WTC11 (cell line): ENCODE results near the gene DGUOK. TPM values are rescaled to one million over a fixed set of nuclear protein-coding genes. Genes with fewer than 3 reads are reported as not detected.
A peak's percentile ranks its signal among the peaks of the same experiment; 100 is the strongest.

Experiments used
- ATAC-seq: fragments of 200-7000 bp; cut with Tn5 transposase; 2 replicates; pipeline ENCODE4 v1.10.0; 2021; ENCODE audit warnings: mild to moderate bottlenecking, moderate library complexity
- CTCF ChIA-PET: fragments of 300-600 bp; sonication (Branson Sonifier 250); formaldehyde crosslinking; loops from one replicate; lab custom pipeline; 2021; ENCODE audit warnings: antibody characterized with exemption; lab: Charles Lee
- POLR2A ChIA-PET: fragments of 350-600 bp; sonication (Branson Sonifier 250); formaldehyde crosslinking; loops from one replicate; lab custom pipeline; 2021; ENCODE audit warnings: antibody characterized with exemption; lab: Charles Lee
- DNase-seq: peaks from one replicate; pipeline ENCODE4 v3.0.0; 2021; ENCODE audit warnings: low spot score
- H3K27ac Mint-ChIP-seq: 2 replicates; pipeline ENCODE4 v1.8.0; 2021; ENCODE audit warnings: mixed read lengths
- H3K27me3 Mint-ChIP-seq: 2 replicates; pipeline ENCODE4 v1.8.0; 2021; ENCODE audit warnings: low read depth, mild to moderate bottlenecking, moderate library complexity, mixed read lengths
- H3K36me3 Mint-ChIP-seq: 2 replicates; pipeline ENCODE4 v1.8.0; 2021; ENCODE audit warnings: mixed read lengths
- H3K4me1 Mint-ChIP-seq: 2 replicates; pipeline ENCODE4 v1.8.0; 2022; ENCODE audit warnings: mixed read lengths
- H3K4me3 Mint-ChIP-seq: 2 replicates; pipeline ENCODE4 v1.8.0; 2021; ENCODE audit warnings: mild to moderate bottlenecking, moderate library complexity, mixed read lengths
- H3K9me3 Mint-ChIP-seq: 2 replicates; pipeline ENCODE4 v1.8.0; 2021; ENCODE audit warnings: mixed read lengths
- ATF3 ChIP-seq: sonication (generic); formaldehyde crosslinking; conservative IDR thresholded peaks from 2 replicates; pipeline ENCODE4 v1.8.1; 2022; ENCODE audit warnings: mild to moderate bottlenecking, missing genetic modification reagents
- CBFB ChIP-seq: sonication (generic); formaldehyde crosslinking; IDR thresholded peaks from 2 replicates; pipeline ENCODE4 v1.8.1; 2022; ENCODE audit warnings: mild to moderate bottlenecking, low read depth, missing genetic modification reagents
- CREM ChIP-seq: sonication (generic); formaldehyde crosslinking; IDR thresholded peaks from 2 replicates; pipeline ENCODE4 v1.8.1; 2022; ENCODE audit warnings: mild to moderate bottlenecking, missing genetic modification reagents, moderate library complexity
- ELF4 ChIP-seq: sonication (generic); formaldehyde crosslinking; IDR thresholded peaks from 2 replicates; pipeline ENCODE4 v1.8.1; 2022; ENCODE audit warnings: low read depth, mild to moderate bottlenecking, moderate library complexity, missing genetic modification reagents
- EMX1 ChIP-seq: fragments of 250-450 bp; sonication (Bioruptor Pico); IDR thresholded peaks from 2 replicates; pipeline ENCODE4 v1.8.0; 2021; ENCODE audit warnings: mild to moderate bottlenecking
- FOXJ3 ChIP-seq: sonication (generic); formaldehyde crosslinking; IDR thresholded peaks from 2 replicates; pipeline ENCODE4 v1.9.0; 2021; ENCODE audit warnings: missing genetic modification reagents, mild to moderate bottlenecking, borderline replicate concordance
- GABPB1 ChIP-seq: sonication (generic); formaldehyde crosslinking; IDR thresholded peaks from 2 replicates; pipeline ENCODE4 v1.8.1; 2023; ENCODE audit warnings: mild to moderate bottlenecking, missing genetic modification reagents
- HMGA2 ChIP-seq: fragments of 250-450 bp; sonication (Bioruptor Pico); IDR thresholded peaks from 2 replicates; pipeline ENCODE4 v1.4.0; 2021; ENCODE audit warnings: mild to moderate bottlenecking, moderate library complexity
- JUN ChIP-seq: sonication (generic); formaldehyde crosslinking; IDR thresholded peaks from 2 replicates; pipeline ENCODE4 v1.8.0; 2023; ENCODE audit warnings: mild to moderate bottlenecking, missing genetic modification reagents
- KAT7 ChIP-seq: sonication (generic); formaldehyde crosslinking; IDR thresholded peaks from 2 replicates; pipeline ENCODE4 v1.8.1; 2023; ENCODE audit warnings: missing genetic modification reagents, mild to moderate bottlenecking, borderline replicate concordance
- NFATC4 ChIP-seq: fragments of 250-450 bp; sonication (Bioruptor Pico); IDR thresholded peaks from 2 replicates; pipeline ENCODE4 v1.9.0; 2021; ENCODE audit warnings: mild to moderate bottlenecking
- NR3C1 ChIP-seq: sonication (generic); formaldehyde crosslinking; conservative IDR thresholded peaks from 2 replicates; pipeline ENCODE4 v1.8.1; 2023; ENCODE audit warnings: low read depth, mild to moderate bottlenecking, missing genetic modification reagents
- OVOL2 ChIP-seq: fragments of 250-450 bp; sonication (Bioruptor Pico); IDR thresholded peaks from 2 replicates; pipeline ENCODE4 v1.9.0; 2021; ENCODE audit warnings: mild to moderate bottlenecking, borderline replicate concordance
- SP1 ChIP-seq: sonication (generic); formaldehyde crosslinking; conservative IDR thresholded peaks from 2 replicates; pipeline ENCODE4 v1.8.1; 2022; ENCODE audit warnings: missing genetic modification reagents
- ZNF219 ChIP-seq: sonication (generic); formaldehyde crosslinking; IDR thresholded peaks from 2 replicates; pipeline ENCODE4 v1.8.0; 2023; ENCODE audit warnings: missing genetic modification reagents, mild to moderate bottlenecking, borderline replicate concordance
- ZNF396 ChIP-seq: fragments of 250-450 bp; sonication (Bioruptor Pico); IDR thresholded peaks from 2 replicates; pipeline ENCODE4 v1.8.0; 2021; ENCODE audit warnings: mild to moderate bottlenecking, moderate library complexity, borderline replicate concordance
- ZNF416 ChIP-seq: fragments of 250-450 bp; sonication (Bioruptor Pico); IDR thresholded peaks from 2 replicates; pipeline ENCODE4 v1.9.0; 2021; ENCODE audit warnings: mild to moderate bottlenecking, inconsistent platforms
- total RNA-seq: library from RNA; stranded (reverse); gene quantifications from 3 replicates; pipeline ENCODE4 v1.2.3, GENCODE V29; 2021
- TF ChIP-seq, protein P1 (sequence below): sonication (generic); formaldehyde crosslinking; IDR thresholded peaks from 2 replicates; pipeline ENCODE4 v1.8.1; 2022; ENCODE audit warnings: missing genetic modification reagents, borderline replicate concordance
- TF ChIP-seq, protein P2 (sequence below): sonication (generic); formaldehyde crosslinking; IDR thresholded peaks from 2 replicates; pipeline ENCODE4 v1.8.1; 2023; ENCODE audit warnings: mild to moderate bottlenecking, missing genetic modification reagents, moderate library complexity
- TF ChIP-seq, protein P3 (sequence below): sonication (generic); formaldehyde crosslinking; IDR thresholded peaks from 2 replicates; pipeline ENCODE4 v1.8.0; 2022; ENCODE audit warnings: missing genetic modification reagents
- TF ChIP-seq, protein P4 (sequence below): sonication (generic); formaldehyde crosslinking; IDR thresholded peaks from 2 replicates; pipeline ENCODE4 v1.8.1; 2023; ENCODE audit warnings: mild to moderate bottlenecking, missing genetic modification reagents

The DGUOK gene
- total RNA-seq, 1 experiment from 2014 or later = 105 TPM

DNA sequence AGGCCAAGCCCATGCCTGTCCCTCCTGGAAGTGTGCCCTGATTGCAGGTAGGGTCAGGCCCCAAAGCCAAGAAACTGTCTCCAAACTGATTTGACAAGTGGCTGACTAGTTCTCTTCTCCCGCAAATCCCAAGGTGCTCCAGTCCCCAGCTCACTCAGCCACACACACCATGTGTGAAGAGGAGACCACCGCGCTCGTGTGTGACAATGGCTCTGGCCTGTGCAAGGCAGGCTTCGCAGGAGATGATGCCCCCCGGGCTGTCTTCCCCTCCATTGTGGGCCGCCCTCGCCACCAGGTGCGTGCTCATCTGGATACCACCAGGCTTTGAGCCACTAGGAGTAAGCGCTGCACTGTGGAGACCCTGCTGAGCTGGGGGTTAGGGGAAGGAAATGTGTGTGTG is 25.5 kb upstream of the DGUOK start:
- Mint-ChIP-seq H3K27me3 (peaks cover 5% of the 10 kb centered on the region), H3K9me3 (no peaks in the 10 kb centered on the region), H3K4me3 (no peak overlapping the region), H3K36me3 (no peaks in the 10 kb centered on the region), H3K27ac (no peak overlapping the region), H3K4me1 (no peaks in the 10 kb centered on the region)
- TF ChIP-seq GABPB1 (CRISPR knock-in tag) = no peak
- no peak for TF ChIP-seq ATF3 (CRISPR knock-in tag)
- TF ChIP-seq, protein P1, sequence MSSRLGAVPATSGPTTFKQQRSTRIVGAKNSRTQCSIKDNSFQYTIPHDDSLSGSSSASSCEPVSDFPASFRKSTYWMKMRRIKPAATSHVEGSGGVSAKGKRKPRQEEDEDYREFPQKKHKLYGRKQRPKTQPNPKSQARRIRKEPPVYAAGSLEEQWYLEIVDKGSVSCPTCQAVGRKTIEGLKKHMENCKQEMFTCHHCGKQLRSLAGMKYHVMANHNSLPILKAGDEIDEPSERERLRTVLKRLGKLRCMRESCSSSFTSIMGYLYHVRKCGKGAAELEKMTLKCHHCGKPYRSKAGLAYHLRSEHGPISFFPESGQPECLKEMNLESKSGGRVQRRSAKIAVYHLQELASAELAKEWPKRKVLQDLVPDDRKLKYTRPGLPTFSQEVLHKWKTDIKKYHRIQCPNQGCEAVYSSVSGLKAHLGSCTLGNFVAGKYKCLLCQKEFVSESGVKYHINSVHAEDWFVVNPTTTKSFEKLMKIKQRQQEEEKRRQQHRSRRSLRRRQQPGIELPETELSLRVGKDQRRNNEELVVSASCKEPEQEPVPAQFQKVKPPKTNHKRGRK (CRISPR knock-in tag) = no peak
- no peak for TF ChIP-seq CREM (CRISPR knock-in tag)
- no peak for TF ChIP-seq OVOL2
- TF ChIP-seq KAT7 (CRISPR knock-in tag) = no peak
- 0 out of 2 replicates have a peak, but pooled peaks have one; percentile 16 for ATAC-seq
- POLR2A ChIA-PET = no interaction called here
- DNase-seq = no peak
- CTCF ChIA-PET = no interaction called here

DNA sequence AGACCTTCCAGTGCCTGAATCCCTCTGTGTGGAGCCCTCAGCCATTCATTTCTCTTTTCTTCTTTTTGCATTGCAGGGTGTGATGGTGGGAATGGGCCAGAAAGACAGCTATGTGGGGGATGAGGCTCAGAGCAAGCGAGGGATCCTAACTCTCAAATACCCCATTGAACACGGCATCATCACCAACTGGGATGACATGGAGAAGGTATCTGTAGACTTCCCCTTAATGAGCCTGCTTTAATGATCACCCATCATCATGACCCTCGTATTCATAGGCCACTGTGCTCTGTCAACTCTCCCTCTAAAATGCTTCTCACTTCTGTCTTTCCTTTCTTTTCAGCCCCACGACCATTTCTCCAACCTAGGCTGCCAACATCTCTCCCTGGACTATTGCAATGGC is 24.4 kb upstream of the DGUOK start:
- Mint-ChIP-seq H3K9me3 (no peaks in the 10 kb centered on the region), H3K4me3 (no peak overlapping the region), H3K27me3 (peaks cover 5% of the 10 kb centered on the region), H3K4me1 (no peaks in the 10 kb centered on the region), H3K27ac (no peak overlapping the region), H3K36me3 (no peaks in the 10 kb centered on the region)
- ATAC-seq (no peak), DNase-seq (no peak)
- CTCF ChIA-PET = no interaction called here
- TF ChIP-seq ZNF396 (CRISPR knock-in tag) = no peak
- no peak for TF ChIP-seq CBFB (CRISPR knock-in tag)
- no peak for TF ChIP-seq FOXJ3 (CRISPR knock-in tag)
- TF ChIP-seq NR3C1 = no peak
- TF ChIP-seq, protein P2, sequence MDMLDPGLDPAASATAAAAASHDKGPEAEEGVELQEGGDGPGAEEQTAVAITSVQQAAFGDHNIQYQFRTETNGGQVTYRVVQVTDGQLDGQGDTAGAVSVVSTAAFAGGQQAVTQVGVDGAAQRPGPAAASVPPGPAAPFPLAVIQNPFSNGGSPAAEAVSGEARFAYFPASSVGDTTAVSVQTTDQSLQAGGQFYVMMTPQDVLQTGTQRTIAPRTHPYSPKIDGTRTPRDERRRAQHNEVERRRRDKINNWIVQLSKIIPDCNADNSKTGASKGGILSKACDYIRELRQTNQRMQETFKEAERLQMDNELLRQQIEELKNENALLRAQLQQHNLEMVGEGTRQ (CRISPR knock-in tag) = no peak
- TF ChIP-seq, protein P3, sequence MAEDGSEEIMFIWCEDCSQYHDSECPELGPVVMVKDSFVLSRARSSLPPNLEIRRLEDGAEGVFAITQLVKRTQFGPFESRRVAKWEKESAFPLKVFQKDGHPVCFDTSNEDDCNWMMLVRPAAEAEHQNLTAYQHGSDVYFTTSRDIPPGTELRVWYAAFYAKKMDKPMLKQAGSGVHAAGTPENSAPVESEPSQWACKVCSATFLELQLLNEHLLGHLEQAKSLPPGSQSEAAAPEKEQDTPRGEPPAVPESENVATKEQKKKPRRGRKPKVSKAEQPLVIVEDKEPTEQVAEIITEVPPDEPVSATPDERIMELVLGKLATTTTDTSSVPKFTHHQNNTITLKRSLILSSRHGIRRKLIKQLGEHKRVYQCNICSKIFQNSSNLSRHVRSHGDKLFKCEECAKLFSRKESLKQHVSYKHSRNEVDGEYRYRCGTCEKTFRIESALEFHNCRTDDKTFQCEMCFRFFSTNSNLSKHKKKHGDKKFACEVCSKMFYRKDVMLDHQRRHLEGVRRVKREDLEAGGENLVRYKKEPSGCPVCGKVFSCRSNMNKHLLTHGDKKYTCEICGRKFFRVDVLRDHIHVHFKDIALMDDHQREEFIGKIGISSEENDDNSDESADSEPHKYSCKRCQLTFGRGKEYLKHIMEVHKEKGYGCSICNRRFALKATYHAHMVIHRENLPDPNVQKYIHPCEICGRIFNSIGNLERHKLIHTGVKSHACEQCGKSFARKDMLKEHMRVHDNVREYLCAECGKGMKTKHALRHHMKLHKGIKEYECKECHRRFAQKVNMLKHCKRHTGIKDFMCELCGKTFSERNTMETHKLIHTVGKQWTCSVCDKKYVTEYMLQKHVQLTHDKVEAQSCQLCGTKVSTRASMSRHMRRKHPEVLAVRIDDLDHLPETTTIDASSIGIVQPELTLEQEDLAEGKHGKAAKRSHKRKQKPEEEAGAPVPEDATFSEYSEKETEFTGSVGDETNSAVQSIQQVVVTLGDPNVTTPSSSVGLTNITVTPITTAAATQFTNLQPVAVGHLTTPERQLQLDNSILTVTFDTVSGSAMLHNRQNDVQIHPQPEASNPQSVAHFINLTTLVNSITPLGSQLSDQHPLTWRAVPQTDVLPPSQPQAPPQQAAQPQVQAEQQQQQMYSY (CRISPR knock-in tag) = no peak
- no peak for TF ChIP-seq ZNF416 (CRISPR knock-in tag)
- no peak for TF ChIP-seq NFATC4
- TF ChIP-seq ELF4 = no peak
- no peak for TF ChIP-seq HMGA2 (CRISPR knock-in tag)
- TF ChIP-seq SP1 (CRISPR knock-in tag) = no peak
- TF ChIP-seq, protein P4, sequence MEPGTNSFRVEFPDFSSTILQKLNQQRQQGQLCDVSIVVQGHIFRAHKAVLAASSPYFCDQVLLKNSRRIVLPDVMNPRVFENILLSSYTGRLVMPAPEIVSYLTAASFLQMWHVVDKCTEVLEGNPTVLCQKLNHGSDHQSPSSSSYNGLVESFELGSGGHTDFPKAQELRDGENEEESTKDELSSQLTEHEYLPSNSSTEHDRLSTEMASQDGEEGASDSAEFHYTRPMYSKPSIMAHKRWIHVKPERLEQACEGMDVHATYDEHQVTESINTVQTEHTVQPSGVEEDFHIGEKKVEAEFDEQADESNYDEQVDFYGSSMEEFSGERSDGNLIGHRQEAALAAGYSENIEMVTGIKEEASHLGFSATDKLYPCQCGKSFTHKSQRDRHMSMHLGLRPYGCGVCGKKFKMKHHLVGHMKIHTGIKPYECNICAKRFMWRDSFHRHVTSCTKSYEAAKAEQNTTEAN (CRISPR knock-in tag) = no peak
- TF ChIP-seq EMX1 = no peak
- TF ChIP-seq JUN (CRISPR knock-in tag) = no peak
- TF ChIP-seq ZNF219 = no peak
- POLR2A ChIA-PET = no interaction called here
